Mesothelial cell of epicardium (in vitro differentiated cells): ENCODE results near the gene VAV3. TPM values are rescaled to one million over a fixed set of nuclear protein-coding genes. Genes with fewer than 3 reads are reported as not detected.

Experiments
- DNase-seq, 2 experiments: peaks; one replicate each; pipeline ENCODE4 v3.0.0; 2021; ENCODE audit warnings: low spot score in 2 of 2; ENCODE audit not compliant: unreplicated experiment in 2 of 2
- H3K27ac Mint-ChIP-seq: 2 replicates; pipeline ENCODE4 v1.8.0; 2021; ENCODE audit warnings: mixed read lengths
- H3K27me3 Mint-ChIP-seq: 2 replicates; pipeline ENCODE4 v1.8.0; 2021; ENCODE audit warnings: low read depth, mixed read lengths
- H3K36me3 Mint-ChIP-seq: 2 replicates; pipeline ENCODE4 v1.8.0; 2021; ENCODE audit warnings: mixed read lengths
- H3K4me1 Mint-ChIP-seq: 2 replicates; pipeline ENCODE4 v1.8.0; 2021; ENCODE audit warnings: mixed read lengths
- H3K4me3 Mint-ChIP-seq: 2 replicates; pipeline ENCODE4 v1.8.0; 2021; ENCODE audit warnings: mild to moderate bottlenecking, moderate library complexity, mixed read lengths
- H3K9me3 Mint-ChIP-seq: 2 replicates; pipeline ENCODE4 v1.8.0; 2021; ENCODE audit warnings: mixed read lengths
- CTCF ChIP-seq: fragments of 200-600 bp; sonication (generic); IDR thresholded peaks from one replicate; pipeline ENCODE4 v1.5.0; 2021; ENCODE audit warnings: antibody characterized with exemption; ENCODE audit not compliant: unreplicated experiment
- total RNA-seq: library from RNA; stranded (reverse); gene quantifications from 3 replicates; pipeline ENCODE4 v1.2.1, GENCODE V29; 2021

The VAV3 gene
- total RNA-seq, 1 donor from 2014 or later, result 3.2 TPM

- no peaks in the 10 kb centered on the region for H3K36me3 Mint-ChIP-seq
- H3K27ac Mint-ChIP-seq, result no peak overlapping the region
- no peak for DNase-seq
- no peak overlapping the region for H3K4me3 Mint-ChIP-seq
- no peaks in the 10 kb centered on the region for H3K27me3 Mint-ChIP-seq
- TF ChIP-seq CTCF, result no peak
- H3K4me1 Mint-ChIP-seq, result no peaks in the 10 kb centered on the region
- H3K9me3 Mint-ChIP-seq, result no peaks in the 10 kb centered on the region
Observed at GRCh38 chr1:107547363-107548155, 417.4 kb downstream of the VAV3 start.

GRCh38 chr1:107546576-107546975 lies 418.4 kb downstream of the VAV3 start:
- no peak for TF ChIP-seq CTCF
- H3K27me3 Mint-ChIP-seq, result no peaks in the 10 kb centered on the region
- no peak for DNase-seq
- H3K4me3 Mint-ChIP-seq, result no peak overlapping the region
- no peak overlapping the region for H3K27ac Mint-ChIP-seq
- H3K4me1 Mint-ChIP-seq, result no peaks in the 10 kb centered on the region
- H3K36me3 Mint-ChIP-seq, result no peaks in the 10 kb centered on the region
- H3K9me3 Mint-ChIP-seq, result no peaks in the 10 kb centered on the region

- peaks cover 3% of the 10 kb centered on the region for H3K9me3 Mint-ChIP-seq
Observed at GRCh38 chr1:107545879-107546278, 419.1 kb downstream of the VAV3 start.

GRCh38 chr1:107545056-107545577 lies 419.9 kb downstream of the VAV3 start:
- no peaks in the 10 kb centered on the region for H3K27me3 Mint-ChIP-seq
- H3K27ac Mint-ChIP-seq, result no peak overlapping the region
- peaks cover 3% of the 10 kb centered on the region for H3K9me3 Mint-ChIP-seq
- no peaks in the 10 kb centered on the region for H3K36me3 Mint-ChIP-seq
- H3K4me1 Mint-ChIP-seq, result no peaks in the 10 kb centered on the region
- H3K4me3 Mint-ChIP-seq, result no peak overlapping the region
- no peak for TF ChIP-seq CTCF
- no peak for DNase-seq

More at GRCh38 chr1:107545879-107546278, 419.1 kb downstream of the VAV3 start:
- H3K4me1 Mint-ChIP-seq, result no peaks in the 10 kb centered on the region
- no peak overlapping the region for H3K27ac Mint-ChIP-seq
- no peak for DNase-seq
- H3K36me3 Mint-ChIP-seq, result no peaks in the 10 kb centered on the region
- H3K4me3 Mint-ChIP-seq, result no peak overlapping the region
- TF ChIP-seq CTCF, result no peak
- no peaks in the 10 kb centered on the region for H3K27me3 Mint-ChIP-seq

GRCh38 chr1:107544285-107544684 lies 420.7 kb downstream of the VAV3 start:
- no peaks in the 10 kb centered on the region for H3K36me3 Mint-ChIP-seq
- no peaks in the 10 kb centered on the region for H3K27me3 Mint-ChIP-seq
- TF ChIP-seq CTCF, result no peak
- H3K9me3 Mint-ChIP-seq, result peaks cover 3% of the 10 kb centered on the region
- no peak overlapping the region for H3K4me3 Mint-ChIP-seq
- H3K27ac Mint-ChIP-seq, result no peak overlapping the region
- DNase-seq, result no peak
- no peaks in the 10 kb centered on the region for H3K4me1 Mint-ChIP-seq
